ENCODE measurements around the gene SEMA5A.

Gene SEMA5A

DNA sequence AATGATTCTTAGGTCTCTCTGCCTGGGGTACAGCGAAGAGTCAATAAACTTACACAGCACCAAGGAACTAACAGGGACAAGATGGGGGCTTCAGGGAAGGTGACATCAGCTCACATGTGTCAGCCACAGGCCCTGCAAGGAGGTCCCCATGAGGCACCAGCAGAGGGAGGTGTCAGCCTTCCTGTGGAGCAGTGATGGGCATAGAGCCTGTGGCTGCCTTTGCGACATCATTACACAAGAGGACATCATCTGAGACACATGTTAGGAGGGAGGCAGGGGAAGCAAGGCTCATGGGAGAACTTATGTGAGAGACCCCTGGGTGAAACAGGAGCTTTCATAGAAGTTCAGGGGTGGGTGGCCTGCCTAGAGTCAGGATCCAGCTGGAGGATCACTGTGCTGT, 389.6 kb downstream of the SEMA5A start:
- no peak for DNase-seq

DNA sequence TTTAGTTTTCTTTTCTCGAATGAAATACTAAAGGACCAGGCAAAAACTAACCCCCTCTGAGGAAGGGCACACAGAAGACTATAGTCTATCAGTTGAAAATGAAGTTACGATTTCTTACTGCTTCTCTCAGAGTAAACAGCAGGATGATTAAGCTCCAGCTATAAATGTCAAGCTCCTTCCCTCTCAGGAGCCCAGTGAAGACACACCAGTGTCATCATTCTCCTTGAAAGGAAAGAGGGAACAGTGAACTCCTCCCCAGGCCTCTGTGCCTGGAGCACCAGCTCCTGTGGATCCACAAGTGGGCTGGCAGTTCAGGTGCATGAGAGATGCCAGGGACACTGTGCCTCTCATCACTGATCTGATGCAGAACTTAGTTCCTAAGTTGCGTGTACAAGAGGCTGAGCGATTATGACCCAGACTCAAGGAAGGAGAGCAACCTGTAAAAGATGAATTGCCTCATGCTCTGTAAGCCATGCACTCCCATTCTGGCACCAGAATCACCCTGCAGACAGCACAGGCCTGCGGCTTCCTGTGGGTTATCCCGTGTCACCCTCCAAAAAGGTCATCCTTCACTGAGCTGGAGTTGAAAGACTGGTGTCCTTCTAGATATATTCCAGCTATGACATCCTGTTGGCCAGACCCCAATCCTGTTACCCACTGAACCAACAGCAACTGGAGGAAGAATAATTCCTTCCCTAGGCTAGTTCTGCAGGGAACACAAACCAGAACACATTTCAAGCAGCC, 394.0 kb downstream of the SEMA5A start:
- DNase-seq: no peak

DNA sequence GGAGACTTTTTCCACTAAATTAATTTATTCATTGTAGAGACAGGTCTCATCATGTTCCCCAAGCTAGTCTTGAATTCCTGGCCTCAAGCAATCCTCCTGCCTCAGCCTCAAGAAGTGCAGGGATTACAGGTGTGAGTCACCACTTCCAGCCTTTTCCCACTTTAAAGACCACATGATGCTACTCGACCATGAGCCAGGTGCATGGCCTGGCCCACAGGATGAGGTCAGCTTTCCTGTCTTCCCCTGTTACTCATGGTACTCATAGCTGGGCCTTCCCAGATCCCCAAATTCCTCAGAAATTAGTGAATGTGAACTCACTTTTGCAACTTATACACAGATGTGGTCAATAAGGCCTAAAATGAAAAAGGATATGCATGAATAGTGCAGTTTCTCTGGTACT, 395.9 kb downstream of the SEMA5A start:
- DNase-seq: no peak

DNA sequence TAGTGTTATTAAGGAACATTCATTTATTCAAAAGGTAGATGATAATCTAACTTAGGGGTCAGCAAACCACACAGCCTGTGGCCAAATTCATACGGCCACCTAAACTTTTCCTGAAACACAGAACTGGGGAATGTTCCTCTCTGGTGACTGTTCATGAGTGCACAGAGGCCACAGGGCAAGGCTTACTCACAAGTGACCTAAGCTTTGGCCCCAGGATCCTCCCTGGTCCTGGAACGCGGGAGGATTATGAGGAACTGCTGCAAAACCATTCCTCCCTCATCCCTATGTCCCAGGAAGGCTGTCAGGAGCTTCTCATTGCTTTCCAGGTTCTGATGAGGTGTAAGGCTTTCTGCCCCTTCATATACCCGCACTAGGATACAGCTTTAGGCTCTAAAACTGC, 397.6 kb downstream of the SEMA5A start:
- DNase-seq: no peak

DNA sequence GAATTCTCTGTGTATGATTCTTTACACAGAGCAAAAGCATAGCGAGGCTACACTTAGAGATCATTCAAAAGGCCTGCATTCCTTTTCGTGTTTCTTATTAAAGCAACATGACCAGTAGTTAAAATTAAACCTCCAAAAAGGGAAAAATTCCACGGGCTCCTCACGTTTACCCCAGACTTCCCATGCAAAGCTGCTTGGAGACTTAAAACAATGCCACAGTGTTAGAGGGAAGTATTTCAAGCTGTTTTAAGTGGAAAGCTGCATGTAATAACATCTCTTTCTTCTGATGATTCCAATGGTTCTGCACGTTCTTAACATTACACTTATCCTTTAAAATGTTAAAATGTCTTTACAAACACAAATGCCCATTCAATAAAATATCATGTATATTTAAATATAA, 405.2 kb downstream of the SEMA5A start:
- DNase-seq: no peak

DNA sequence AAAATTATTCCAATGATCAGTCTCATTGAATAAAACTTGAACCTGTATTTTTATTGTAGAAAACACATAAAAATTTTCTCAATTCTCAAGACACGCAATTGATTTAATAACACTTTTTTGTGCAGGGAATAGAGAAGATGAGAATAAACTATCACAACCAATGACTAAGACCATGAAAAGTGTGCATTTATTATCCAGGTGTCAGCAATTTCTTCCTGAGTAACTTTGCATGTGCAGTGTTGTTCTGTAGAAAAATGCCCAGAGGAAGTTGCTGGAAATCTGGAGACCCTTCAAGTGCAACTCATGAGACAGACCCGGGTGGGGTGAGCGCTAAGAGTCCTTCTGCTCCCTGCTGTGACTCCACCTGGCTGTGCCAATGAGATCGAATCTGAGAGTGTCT, 405.7 kb downstream of the SEMA5A start:
- no peak for DNase-seq

DNA sequence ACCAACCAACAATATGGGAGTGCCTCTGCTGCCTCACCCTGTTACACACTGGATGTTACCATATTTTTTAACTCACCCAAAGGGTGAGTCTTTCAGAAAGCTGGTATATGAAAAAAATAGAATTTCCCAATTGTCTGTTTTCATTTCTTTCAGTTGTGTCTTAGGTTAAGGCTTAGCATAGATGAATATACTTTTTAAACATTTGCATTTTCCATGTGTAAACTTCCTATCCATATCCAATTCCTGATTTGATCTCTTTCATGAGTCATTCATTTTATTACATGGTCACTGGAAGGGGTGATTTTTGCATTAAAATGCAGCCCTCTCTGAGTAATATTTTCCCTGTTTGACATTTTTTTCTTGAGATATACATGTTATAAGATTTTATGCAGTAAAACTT, 406.5 kb downstream of the SEMA5A start:
- no peak for DNase-seq

DNA sequence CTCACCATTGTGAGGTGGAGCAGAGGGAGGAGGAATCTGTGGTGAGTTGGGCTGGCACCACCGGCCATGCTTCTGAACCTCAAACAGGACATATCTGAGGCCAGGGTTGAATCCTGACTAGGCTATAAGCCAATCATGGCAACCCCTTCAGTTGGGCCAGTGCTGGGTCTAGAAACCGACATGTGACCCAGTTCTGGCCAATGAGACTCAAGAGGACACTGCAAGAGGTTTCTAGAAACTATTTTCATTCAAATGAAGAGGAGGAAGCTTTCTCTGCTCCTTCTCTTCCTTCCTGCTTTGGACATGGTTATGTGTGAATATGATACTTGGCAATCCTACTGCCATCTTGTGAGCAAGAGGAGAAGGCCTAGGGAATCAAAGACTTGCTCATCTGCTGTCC, 417.7 kb downstream of the SEMA5A start:
- DNase-seq: no peak

DNA sequence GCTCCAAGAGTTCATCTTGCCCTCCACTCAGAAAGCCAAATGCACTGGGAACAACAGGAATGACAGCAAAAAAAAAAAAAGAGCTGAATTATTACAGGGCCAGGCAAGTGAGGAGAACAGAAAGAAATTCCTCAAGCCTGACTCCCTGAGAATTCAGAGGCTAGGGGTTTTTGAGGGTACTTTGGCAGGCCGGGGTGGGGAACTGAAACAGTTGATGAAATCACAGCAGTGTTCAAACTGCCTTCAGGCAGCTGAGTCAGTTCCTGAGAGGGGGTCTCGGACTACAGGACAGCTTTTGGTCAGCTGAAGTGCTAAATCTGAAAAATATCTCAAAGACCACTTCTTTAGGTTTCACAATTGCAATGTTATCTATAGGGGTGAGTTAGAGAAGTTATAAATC, 419.4 kb downstream of the SEMA5A start:
- DNase-seq: no peak

DNA sequence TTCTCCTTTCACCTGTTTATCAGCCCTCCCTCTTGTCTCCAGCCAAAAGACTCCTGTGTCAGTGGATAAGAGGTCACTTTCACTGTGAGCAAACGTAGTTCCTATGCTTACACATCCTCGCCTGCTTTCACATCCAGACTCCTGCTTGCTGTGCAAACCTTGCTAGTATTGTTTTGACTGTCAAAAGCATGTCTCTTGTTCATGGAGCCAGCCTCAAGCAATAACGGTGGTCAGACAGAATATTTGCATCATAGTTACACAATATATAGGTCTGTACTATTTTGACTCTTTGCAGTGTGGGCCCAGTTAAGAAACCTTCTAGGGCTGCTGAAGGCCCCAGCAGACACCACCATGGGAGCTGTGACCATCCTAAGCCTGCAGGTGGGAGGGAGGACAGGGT, 420.0 kb downstream of the SEMA5A start:
- DNase-seq: no peak

DNA sequence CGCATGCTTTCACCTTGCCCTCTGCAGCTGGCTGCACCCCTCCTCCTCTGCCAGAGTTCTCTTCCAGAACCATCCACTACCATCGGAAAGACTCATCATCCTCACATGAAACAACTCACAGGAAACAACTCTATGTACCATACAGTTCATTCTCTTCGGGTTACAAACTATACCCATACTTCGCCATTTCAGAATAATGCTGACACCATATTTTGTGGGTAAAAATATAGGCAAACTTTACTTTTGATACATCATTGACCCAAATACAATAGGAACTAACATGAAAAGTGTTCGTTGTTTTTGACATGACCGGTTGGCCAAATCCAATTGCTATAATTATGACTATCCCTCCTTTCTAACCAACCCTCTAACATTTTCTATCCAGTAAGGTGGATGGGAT, 421.0 kb downstream of the SEMA5A start:
- DNase-seq: no peak

DNA sequence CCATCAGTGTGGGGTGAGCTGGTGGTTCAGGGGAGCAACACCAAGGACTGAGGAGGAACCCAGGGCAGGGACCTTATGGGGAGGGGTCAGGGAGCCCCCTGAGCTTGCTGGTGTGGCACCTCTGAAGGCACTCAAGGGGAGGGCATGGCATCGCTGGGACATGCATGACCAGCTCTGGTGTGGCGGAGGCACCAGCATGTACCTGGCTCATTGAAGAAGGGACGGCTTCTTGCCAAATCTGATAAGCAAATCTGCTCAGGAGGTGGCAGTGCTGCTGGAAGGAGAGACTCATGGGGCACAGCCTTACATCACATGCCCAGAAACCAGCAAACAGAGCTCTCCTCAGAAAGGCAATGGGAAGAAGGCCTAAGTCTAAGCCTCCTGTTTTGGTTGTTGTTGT, 421.8 kb downstream of the SEMA5A start:
- no peak for DNase-seq

DNA sequence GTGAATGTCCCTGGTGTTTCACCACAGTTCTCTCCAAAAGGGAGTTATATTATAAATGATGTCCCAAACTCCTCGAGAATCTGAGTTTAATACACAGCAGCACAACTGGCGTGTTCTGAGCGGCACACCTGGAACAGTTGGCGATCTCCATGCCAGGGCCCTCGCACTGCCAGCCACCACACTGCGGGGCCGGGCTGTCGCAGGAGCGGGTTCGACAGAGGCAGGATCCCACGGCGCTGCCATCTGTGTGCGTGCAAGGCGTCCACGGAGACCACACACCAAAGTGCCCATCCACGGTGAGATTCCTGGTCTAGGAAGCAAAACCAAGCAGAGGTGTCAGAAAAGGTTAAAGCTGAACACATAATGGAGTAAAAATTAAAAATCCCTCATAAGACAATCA, 423.3 kb downstream of the SEMA5A start:
- DNase-seq: no peak

DNA sequence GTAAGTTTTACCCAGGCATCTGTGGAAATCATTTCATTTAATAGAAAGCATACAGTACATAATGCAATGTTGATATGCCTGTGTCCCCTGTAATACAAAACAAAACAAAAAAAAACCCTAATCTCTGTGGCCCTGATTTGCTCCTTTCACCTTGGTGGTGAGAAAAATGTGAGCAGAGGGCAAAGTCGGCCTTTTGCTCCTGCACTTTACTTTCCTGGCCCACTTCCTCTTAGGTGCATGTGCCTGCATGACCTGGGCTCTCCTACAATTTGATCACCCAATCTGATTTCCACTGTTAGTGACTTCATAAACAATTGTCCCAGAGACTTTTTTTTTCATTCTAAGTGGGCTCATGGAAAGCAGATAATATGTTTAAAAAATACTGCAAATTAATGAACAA, 424.3 kb downstream of the SEMA5A start:
- no peak for DNase-seq

DNA sequence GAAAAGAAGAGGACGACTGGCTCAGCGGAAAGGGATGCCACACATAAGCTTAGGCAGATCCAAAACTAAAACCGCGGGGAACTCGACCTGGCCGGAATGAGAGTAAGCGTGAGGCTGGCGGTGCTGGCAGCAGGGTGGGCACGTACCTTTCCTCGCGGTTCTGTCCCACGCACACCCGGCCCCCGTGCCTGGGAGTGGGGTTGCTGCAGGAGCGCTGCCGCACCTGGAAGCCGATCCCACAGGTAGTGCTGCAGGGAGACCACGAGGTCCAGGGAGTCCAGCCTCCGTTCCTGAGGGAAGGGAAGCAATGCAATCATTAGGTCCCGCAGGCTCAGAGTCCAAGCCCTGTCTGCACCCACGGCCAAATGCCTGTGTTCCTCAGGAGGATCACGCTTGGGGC, 427.0 kb downstream of the SEMA5A start:
- no peak for DNase-seq

DNA sequence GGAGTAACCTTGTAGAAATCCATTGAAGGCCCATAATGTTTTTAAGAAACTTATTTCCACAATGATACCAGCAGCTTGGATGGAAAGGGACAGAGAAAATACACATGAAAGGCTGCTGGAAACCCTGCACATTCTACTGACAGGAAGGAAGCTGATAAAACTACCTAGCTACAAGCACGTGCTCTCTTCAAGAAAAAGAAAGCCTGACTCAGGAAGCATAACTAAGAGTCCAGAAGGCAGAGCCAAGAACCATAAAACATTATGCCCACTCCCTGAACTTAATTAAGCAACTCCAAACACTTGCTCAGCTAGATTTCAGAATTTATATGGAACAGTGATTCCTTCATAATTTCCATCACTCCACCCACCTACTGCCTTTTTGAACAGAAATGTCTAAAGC, 430.8 kb downstream of the SEMA5A start:
- DNase-seq: no peak

DNA sequence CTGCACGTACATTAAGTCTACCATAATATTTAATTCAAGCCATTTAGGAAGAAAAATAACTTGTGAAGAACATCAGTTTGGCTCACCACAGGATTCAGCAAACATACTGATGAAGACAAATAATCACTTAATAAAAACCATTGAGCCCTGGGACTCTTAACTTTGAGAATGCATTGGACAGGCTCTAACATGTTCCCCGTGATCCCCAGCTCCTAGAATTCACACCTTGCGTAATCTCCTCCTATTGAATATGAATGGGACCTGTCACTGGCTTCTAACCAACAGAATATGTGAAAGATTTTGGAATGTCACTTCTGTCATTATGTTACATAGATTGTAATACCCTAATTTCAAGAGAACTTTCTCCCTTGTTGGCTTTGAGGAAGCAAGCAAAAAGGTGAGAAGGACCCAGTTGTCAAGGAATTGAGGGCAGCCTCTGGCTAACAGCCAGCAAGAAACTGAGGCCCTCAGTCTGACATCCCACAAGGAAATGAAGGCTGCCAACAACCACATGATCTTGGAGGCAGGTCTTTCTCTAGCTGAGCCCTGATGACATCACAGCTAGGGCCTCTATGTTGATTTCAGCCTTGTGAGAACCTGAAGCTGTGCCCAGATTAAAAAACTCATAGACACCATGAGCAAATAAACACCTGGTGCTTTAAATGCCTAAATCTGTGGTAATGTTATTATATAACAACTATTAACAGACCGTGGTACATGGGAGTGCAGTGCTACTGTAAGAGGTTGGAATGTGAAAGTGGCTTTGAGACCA, 433.2 kb downstream of the SEMA5A start:
- no peak for DNase-seq

DNA sequence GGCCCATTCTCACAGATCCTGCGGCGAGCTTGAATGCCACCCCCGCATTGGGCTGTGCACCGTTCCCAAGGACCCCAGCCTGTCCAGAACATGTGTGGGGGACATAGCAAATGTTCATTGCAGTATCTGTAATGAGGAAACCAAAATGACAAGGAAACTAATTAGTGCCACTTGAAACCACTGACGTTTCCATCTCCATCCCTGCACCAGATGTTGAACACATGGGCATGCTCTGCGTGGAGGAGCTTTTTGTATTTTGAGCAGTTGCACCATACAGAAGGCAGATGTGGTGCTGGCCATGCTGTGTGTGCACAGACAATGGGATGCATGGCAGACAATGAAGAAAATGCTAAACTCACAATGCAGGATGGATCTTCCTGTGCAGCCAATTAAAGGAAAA, 437.7 kb downstream of the SEMA5A start:
- no peak for DNase-seq

DNA sequence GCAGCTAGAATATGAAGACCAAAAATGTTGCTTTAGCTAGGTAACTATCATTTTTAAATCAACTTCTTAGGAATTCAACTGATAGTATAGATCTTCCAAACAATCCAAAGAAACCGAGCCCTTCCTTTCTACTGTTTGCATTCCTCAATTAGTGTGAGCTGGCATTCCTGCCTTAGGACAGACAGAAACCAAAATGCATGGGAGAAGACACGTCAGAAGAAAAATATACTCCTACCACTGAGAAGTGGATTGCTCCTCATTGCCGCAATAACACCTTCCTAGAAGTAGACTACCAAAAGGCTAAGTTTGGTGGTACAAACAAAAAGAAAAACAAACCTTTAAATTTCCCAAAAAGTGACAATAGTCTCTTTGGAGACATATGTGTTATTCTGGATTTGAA, 440.0 kb downstream of the SEMA5A start:
- no peak for DNase-seq

DNA sequence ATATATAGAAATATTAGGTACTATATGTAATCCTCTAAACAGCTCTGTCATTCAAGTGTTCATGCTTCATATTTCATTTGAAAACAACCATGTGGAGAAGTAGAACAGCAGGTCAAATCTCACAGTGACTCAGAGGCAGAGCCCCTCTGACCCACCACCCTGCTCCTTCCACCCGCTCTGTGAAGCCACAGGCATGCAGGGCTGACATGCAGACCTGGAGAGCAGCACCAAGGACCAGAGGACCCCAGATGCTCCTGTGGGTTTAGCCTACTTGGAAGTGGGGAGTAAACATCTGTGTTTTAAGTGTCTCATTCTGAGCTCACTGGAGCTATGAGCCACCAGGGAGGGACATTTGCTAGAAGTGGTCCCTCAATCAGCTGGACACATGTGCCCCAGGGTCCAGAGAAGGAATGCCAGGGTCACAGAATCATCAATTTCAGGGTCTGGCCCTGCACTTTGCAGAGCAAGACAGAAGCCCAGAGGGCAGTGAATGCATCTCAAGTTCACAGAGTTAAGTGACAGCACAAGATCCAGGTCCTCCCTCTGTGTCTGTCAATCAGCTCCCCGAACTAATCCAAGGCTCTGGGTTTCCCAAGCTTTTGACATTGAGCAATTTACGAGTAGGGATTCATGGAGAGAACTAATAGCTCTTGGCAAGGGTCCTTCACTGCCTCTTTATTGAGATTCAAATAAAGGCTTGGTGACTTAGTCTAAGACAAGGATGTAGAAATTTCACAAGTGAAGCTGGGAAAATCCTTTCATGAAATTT, 441.1 kb downstream of the SEMA5A start:
- DNase-seq: no peak

DNA sequence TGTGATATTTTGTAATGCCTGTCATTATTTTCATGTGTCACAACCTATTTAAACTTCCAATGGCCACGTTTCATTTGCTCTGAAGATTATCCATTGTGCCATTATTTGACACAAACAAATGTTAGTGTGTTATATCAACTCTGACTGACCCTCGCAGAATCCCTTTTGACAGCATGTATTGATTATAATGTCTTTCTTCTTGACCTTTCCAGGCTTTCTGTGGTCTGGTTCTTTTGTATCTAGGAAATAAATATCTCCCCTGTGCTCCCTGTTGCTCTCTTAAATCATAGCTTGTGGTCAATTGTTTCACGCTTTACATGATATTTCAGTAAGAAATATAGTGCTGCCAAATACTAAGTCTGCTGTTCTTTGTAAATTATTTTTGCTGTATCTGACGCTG, 442.6 kb downstream of the SEMA5A start:
- DNase-seq: no peak

DNA sequence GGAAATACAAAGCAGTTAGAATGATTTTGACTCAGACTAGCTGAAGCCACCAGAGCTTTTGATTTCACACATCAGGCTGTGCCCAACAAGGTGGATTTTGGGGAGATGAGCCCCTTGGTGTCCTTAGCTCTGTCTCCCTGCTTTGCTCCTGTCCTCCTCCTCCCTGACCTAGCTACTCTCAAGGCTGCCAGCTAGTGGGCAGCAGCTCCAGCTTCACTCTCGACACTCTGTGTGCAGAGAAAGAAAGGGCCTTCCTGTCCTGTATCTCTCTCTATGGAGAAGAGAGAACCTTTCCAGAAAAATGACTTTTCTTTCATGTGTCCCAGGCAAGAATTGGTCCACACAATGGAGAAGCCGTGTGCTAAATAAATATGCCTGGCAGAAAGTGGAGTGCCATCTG, 446.2 kb downstream of the SEMA5A start:
- DNase-seq: no peak

DNA sequence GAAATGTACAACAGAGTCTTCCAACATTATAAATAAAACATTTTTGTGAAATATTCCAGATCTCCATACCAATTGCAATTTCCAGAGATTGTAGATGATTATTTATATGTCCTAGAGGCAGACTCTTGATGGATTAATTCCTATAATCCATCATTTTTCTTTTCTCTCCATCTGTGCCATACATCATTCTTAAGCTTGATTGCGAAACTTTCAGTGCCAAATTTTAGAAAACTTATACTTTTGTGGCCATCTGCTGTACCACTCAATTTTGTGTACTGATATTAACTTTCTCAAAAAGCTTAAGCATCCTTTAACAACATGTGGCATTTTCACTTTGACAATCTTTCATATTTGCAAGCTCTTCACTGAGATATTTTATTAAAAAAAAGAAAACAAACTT, 446.9 kb downstream of the SEMA5A start:
- no peak for DNase-seq

DNA sequence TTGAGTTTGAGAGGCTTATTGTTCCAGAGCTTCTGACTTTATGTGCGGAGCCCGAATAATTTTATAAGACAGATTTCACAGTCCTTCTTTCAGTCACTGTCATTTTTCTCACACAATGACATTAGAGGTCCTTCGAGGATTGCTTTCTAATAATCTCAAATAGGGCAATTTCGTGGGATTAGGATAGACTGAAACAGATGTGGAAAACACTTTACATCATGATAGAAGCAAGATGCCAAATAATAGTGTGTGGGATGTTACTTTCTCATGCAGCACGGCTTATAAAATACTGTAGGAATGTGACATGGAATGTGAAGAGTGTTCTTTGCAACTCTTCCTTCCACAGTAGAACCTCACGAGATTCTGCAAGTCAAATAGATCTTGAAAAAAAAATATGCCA, 451.3 kb downstream of the SEMA5A start:
- DNase-seq: no peak

All from NCI-H446 (cell line).